ENCODE data around the gene CALR.
"Not testable (repeated sequence)": the region's sequence is repeated elsewhere in the genome, so short reads cannot be mapped to it uniquely, and the experiment has no call there.

The CALR gene

GRCh38 chr19:12913851-12914690 is 24.3 kb upstream of the CALR start:
- no peaks in the 10 kb centered on the region for H3K36me3 ChIP-seq (ENCODE audit: control insufficient read depth, low read depth, low read length)
- peaks cover 12% of the 10 kb centered on the region for H3K4me1 ChIP-seq (ENCODE audit: control insufficient read depth, low read depth, low read length)
- no peak overlapping the region for H3K27ac ChIP-seq (ENCODE audit: low read length)
- H3K9ac ChIP-seq (ENCODE audit: low read length): no peak overlapping the region
- no peaks in the 10 kb centered on the region for H3K9me3 ChIP-seq (ENCODE audit: control insufficient read depth, low read depth, low read length)
- H3K4me3 ChIP-seq (ENCODE audit: low read length): no peak overlapping the region
- H3K27me3 ChIP-seq (ENCODE audit: control insufficient read depth, insufficient read depth, low read length): peaks cover 13% of the 10 kb centered on the region

- H3K9me3 ChIP-seq (ENCODE audit: control insufficient read depth, low read depth, low read length); H3K36me3 ChIP-seq (ENCODE audit: control insufficient read depth, low read depth, low read length); H3K27ac ChIP-seq (ENCODE audit: low read length); H3K9ac ChIP-seq (ENCODE audit: low read length); H3K4me3 ChIP-seq (ENCODE audit: low read length): not testable (repeated sequence)
- H3K4me1 ChIP-seq (ENCODE audit: control insufficient read depth, low read depth, low read length): peaks cover 12% of the 10 kb centered on the region
- peaks cover 13% of the 10 kb centered on the region for H3K27me3 ChIP-seq (ENCODE audit: control insufficient read depth, insufficient read depth, low read length)
Observed at GRCh38 chr19:12915860-12916259, 22.5 kb upstream of the CALR start.

- no peak overlapping the region for H3K9ac ChIP-seq (ENCODE audit: low read length)
- no peaks in the 10 kb centered on the region for H3K9me3 ChIP-seq (ENCODE audit: control insufficient read depth, low read depth, low read length)
- H3K4me3 ChIP-seq (ENCODE audit: low read length): no peak overlapping the region
- H3K4me1 ChIP-seq (ENCODE audit: control insufficient read depth, low read depth, low read length): peaks cover 7% of the 10 kb centered on the region
- H3K27me3 ChIP-seq (ENCODE audit: control insufficient read depth, insufficient read depth, low read length): peaks cover 13% of the 10 kb centered on the region
- H3K36me3 ChIP-seq (ENCODE audit: control insufficient read depth, low read depth, low read length): peaks cover 7% of the 10 kb centered on the region
- no peak overlapping the region for H3K27ac ChIP-seq (ENCODE audit: low read length)
Observed at GRCh38 chr19:12918253-12918652, 20.2 kb upstream of the CALR start.

GRCh38 chr19:12921047-12921446 is 17.4 kb upstream of the CALR start:
- Histone ChIP-seq H3K4me1 (ENCODE audit: control insufficient read depth, low read depth, low read length) (no peaks in the 10 kb centered on the region), H3K9ac (ENCODE audit: low read length) (no peak overlapping the region), H3K27ac (ENCODE audit: low read length) (no peak overlapping the region), H3K4me3 (ENCODE audit: low read length) (no peak overlapping the region), H3K9me3 (ENCODE audit: control insufficient read depth, low read depth, low read length) (no peaks in the 10 kb centered on the region), H3K36me3 (ENCODE audit: control insufficient read depth, low read depth, low read length) (peaks cover 27% of the 10 kb centered on the region), H3K27me3 (ENCODE audit: control insufficient read depth, insufficient read depth, low read length) (peaks cover 13% of the 10 kb centered on the region)

GRCh38 chr19:12922959-12923358 is 15.4 kb upstream of the CALR start:
- Histone ChIP-seq H3K9me3 (ENCODE audit: control insufficient read depth, low read depth, low read length) (no peaks in the 10 kb centered on the region), H3K27me3 (ENCODE audit: control insufficient read depth, insufficient read depth, low read length) (peaks cover 11% of the 10 kb centered on the region), H3K9ac (ENCODE audit: low read length) (no peak overlapping the region), H3K4me1 (ENCODE audit: control insufficient read depth, low read depth, low read length) (no peaks in the 10 kb centered on the region), H3K4me3 (ENCODE audit: low read length) (no peak overlapping the region), H3K36me3 (ENCODE audit: control insufficient read depth, low read depth, low read length) (peaks cover 43% of the 10 kb centered on the region), H3K27ac (ENCODE audit: low read length) (no peak overlapping the region)

- Histone ChIP-seq H3K27me3 (ENCODE audit: control insufficient read depth, insufficient read depth, low read length) (no peaks in the 10 kb centered on the region), H3K36me3 (ENCODE audit: control insufficient read depth, low read depth, low read length) (peaks cover 61% of the 10 kb centered on the region), H3K27ac (ENCODE audit: low read length) (no peak overlapping the region), H3K4me3 (ENCODE audit: low read length) (no peak overlapping the region), H3K9ac (ENCODE audit: low read length) (no peak overlapping the region), H3K4me1 (ENCODE audit: control insufficient read depth, low read depth, low read length) (no peaks in the 10 kb centered on the region), H3K9me3 (ENCODE audit: control insufficient read depth, low read depth, low read length) (no peaks in the 10 kb centered on the region)
Observed at GRCh38 chr19:12924621-12925310, 13.6 kb upstream of the CALR start.

GRCh38 chr19:12930002-12930645 is 8.3 kb upstream of the CALR start:
- Histone ChIP-seq H3K4me3 (ENCODE audit: low read length) (no peak overlapping the region), H3K9ac (ENCODE audit: low read length) (no peak overlapping the region), H3K27me3 (ENCODE audit: control insufficient read depth, insufficient read depth, low read length) (no peaks in the 10 kb centered on the region), H3K36me3 (ENCODE audit: control insufficient read depth, low read depth, low read length) (peaks cover 42% of the 10 kb centered on the region), H3K9me3 (ENCODE audit: control insufficient read depth, low read depth, low read length) (no peaks in the 10 kb centered on the region), H3K27ac (ENCODE audit: low read length) (no peak overlapping the region), H3K4me1 (ENCODE audit: control insufficient read depth, low read depth, low read length) (peaks cover 4% of the 10 kb centered on the region)

GRCh38 chr19:12932392-12933286 is 5.8 kb upstream of the CALR start:
- H3K4me1 ChIP-seq (ENCODE audit: control insufficient read depth, low read depth, low read length): peaks cover 11% of the 10 kb centered on the region
- no peaks in the 10 kb centered on the region for H3K27me3 ChIP-seq (ENCODE audit: control insufficient read depth, insufficient read depth, low read length)
- peaks cover 26% of the 10 kb centered on the region for H3K36me3 ChIP-seq (ENCODE audit: control insufficient read depth, low read depth, low read length)
- H3K27ac ChIP-seq (ENCODE audit: low read length): no peak overlapping the region
- H3K4me3 ChIP-seq (ENCODE audit: low read length): peak overlapping the region; percentile 93
- no peaks in the 10 kb centered on the region for H3K9me3 ChIP-seq (ENCODE audit: control insufficient read depth, low read depth, low read length)
- H3K9ac ChIP-seq (ENCODE audit: low read length): peak overlapping the region; percentile 74

- H3K9ac ChIP-seq (ENCODE audit: low read length): peak within 1 kb of the TSS; percentile 74
- H3K27me3 ChIP-seq (ENCODE audit: control insufficient read depth, insufficient read depth, low read length): no peaks in the 10 kb centered on the region
- peaks cover 11% of the 10 kb centered on the region for H3K4me1 ChIP-seq (ENCODE audit: control insufficient read depth, low read depth, low read length)
- H3K27ac ChIP-seq (ENCODE audit: low read length): peak within 1 kb of the TSS; percentile 13
- peak within 1 kb of the TSS; percentile 93 for H3K4me3 ChIP-seq (ENCODE audit: low read length)
- peaks cover 18% of the 10 kb centered on the region for H3K36me3 ChIP-seq (ENCODE audit: control insufficient read depth, low read depth, low read length)
- H3K9me3 ChIP-seq (ENCODE audit: control insufficient read depth, low read depth, low read length): no peaks in the 10 kb centered on the region
Observed at GRCh38 chr19:12933287-12934072, 4.9 kb upstream of the CALR start, which contains the start of gene FARSA. Gene FARSA (minus strand): TSS chr19:12933711. CDS start chr19:12933696, 15 bp downstream.

GRCh38 chr19:12935071-12935470 is 3.3 kb upstream of the CALR start:
- Histone ChIP-seq H3K9ac (ENCODE audit: low read length) (no peak overlapping the region), H3K4me3 (ENCODE audit: low read length) (no peak overlapping the region), H3K4me1 (ENCODE audit: control insufficient read depth, low read depth, low read length) (peaks cover 20% of the 10 kb centered on the region), H3K36me3 (ENCODE audit: control insufficient read depth, low read depth, low read length) (peaks cover 13% of the 10 kb centered on the region), H3K27me3 (ENCODE audit: control insufficient read depth, insufficient read depth, low read length) (no peaks in the 10 kb centered on the region), H3K27ac (ENCODE audit: low read length) (no peak overlapping the region), H3K9me3 (ENCODE audit: control insufficient read depth, low read depth, low read length) (no peaks in the 10 kb centered on the region)

All from iPS-18a (cell line).